Measurements from ENCODE around the gene OSBPL2.

Gene OSBPL2

DNA sequence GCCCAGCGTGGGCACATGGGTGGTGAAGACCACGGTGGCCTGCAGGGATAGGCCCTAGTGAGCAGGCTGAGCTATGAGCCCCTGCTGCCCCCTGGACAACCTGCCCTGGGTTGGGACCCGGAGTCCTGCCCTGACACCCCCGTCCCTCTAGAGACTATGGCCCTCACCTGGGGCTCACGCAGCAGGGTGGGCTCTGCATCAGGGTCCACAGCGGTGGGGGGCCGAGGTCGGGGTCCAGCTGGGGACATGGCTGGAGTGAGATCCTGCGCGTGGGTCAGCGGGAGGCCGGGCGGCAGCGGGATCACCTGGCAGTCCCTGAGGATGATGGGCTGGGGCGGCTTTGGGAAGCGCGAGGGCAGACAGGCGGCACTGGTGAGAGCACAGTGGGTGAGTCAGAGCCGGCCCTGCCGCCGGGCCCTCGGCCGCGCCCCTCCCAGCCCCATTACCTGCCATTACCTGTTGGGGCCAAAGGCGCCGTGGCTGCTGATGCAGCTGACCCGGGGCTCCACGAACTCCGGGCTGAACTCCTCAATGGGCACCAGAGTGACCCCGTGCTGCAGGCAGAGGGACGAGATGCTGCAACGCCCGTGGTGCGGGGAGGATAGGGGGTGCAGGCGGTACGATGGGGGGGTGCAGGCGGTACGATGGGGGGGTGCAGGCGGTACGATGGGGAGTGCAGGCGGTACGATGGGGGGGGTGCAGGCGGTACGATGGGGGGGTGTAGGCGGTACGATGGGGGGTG is 92.4 kb downstream of the OSBPL2 start:
- no peak overlapping the region for H3K27ac ChIP-seq
- no peak for DNase-seq (ENCODE audit: low read depth, low spot score)

DNA sequence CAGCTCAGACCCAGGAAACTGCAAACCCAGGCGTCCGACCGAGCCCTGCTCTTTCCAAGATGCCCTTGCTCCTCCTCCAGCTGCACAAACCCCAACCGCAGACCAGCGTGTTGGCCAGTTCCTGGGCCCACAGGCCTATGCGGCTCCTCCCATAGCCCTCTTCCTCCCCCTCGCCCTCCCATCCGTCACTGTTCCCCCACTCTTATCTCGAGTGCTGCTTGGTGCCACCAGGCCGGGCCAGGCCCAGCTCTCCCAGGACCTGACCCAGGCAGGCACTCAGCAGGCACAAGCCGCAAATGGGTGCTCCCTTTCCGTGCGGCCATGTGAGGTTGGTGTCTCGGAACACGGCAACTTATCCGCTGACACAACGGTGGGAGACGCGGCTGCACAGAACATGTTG is 93.0 kb downstream of the OSBPL2 start:
- no peak for DNase-seq (ENCODE audit: low read depth, low spot score)
- H3K27ac ChIP-seq, result no peak overlapping the region

DNA sequence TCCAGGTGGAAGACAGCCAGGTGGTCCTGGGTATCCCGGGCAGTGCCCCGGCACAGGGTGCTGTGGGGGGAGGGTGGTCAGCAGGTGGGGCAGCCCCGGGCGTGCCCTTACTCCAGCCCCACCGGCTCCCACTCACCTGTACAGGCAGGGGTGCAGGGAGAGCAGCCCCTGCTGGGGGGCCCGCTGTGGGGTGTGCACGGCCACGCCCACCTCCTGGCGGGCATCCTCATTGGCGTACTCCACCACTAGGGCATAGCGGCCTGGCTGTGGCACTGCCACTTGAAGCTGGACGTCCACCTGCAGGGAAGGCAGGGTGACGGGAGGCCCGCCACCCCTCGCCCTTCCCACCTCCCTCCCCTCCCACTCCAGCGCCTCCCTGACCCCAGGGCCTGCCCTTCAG is 94.1 kb downstream of the OSBPL2 start:
- DNase-seq (ENCODE audit: low read depth, low spot score), result no peak
- no peak overlapping the region for H3K27ac ChIP-seq

DNA sequence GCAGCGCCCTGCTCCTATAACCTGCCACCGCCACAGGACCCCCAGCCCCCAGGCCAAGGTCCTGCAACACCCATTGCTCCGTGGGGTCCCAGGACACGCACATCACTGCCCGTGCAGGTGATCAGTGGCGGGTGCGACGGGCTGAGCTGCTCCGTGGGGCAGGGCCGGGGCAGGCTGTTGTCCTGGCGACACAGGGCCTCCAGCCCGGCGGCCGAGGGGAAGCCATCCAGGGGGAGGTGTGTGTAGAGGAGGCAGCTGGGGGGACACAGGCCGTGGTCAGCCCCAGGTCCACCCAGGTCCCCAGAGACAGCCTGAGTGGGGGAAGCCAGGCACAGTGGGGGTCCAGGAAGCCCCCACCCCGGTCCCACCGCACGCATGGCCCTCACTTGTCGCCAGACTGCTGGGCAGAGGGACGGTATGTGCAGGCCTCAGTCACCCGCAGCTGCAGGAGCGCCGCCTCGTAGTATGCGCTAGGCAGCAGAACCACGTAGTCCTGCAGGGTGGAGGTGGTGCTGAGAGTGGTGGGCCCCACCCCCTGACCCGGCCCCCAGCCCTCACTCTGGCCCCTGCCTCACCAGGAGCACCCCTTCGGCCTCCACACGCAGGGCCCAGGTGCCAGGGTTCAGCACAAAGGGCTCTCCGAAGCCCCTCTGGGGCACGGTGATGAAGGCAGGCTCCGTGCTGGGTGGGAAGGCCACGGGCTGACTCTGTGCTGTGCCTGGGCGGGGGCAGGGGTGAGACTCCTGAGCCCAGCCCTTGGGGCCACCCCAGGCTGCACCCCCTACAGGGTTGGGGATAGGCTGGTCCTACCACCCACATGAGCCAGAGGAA is 94.9 kb downstream of the OSBPL2 start:
- no peak for DNase-seq (ENCODE audit: low read depth, low spot score)
- H3K27ac ChIP-seq, result no peak overlapping the region

DNA sequence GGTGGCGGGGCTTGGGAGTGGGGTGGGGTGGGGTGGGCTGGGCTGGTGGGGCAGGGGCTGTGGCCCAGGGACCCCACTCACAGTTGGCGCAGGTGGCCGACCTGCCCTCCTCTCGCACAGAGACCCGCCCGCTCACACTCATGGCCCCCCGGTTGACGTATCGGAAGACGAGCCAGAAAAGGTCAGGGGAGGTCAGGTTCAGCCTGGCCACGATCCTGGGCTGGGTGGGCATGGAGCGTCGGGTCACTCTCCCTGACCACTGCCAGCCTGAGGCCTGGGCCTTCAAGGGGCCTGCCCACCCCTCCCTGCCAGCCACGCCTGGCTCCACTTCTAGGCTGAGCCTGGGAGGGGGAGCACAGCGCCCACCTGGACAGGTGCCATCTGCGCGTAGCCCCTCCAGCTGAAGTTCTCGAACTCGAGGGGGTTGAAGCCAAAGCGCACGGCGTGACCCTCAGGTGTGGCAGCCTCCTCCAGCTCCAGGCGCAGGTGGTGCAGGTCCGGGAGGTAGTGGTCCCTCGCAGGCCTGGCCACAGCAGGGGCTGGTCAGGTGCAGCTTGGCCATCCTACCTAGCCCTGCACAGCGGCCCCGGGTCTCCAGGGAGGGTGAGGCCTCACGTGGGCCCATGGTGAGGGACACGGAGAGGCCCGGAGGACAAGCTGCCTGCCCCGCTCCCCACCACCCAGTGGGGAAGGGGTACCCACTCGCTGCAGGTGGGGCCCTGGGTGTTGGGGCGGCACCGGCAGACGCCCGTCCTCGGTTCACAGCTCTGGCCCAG is 95.7 kb downstream of the OSBPL2 start:
- H3K27ac ChIP-seq, result no peak overlapping the region
- no peak for DNase-seq (ENCODE audit: low read depth, low spot score)

DNA sequence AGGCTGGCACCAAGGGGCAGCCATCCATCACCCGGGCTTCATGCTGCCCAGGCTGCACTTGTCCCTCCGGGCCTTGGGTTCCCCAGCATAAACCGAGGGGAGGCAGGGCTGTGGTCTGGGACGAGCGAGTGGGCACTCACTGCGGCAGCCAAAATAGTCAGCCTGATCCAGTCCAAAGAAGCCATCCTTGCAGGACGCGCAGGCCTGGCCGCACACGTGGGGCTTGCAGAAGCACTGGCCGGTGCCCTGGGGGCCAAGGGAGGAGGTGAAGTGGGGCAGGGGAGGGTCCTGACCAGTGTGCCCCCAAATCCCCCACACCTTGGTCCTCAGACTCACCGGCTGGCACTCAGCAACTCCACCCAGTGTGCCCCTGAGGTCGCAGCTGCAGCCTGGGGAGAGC is 96.6 kb downstream of the OSBPL2 start:
- no peak for DNase-seq (ENCODE audit: low read depth, low spot score)
- no peak overlapping the region for H3K27ac ChIP-seq

DNA sequence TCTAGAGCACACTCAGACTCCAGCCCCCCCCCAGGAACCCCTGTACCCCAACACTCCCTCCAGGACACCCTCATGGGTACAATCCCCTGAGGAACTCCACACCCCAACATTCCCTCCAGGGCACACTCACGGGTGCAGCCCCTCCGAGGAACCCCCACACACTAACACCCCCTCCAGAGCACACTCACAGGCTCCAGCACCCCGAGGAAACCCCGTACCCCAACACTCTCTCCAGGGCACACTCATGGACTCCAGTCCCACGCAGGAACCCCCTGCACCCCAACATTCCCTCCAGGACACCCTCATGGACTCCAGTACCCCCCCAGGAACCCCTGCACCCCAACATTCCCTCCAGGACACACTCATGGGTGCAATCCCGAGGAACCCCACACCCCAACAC is 97.2 kb downstream of the OSBPL2 start:
- H3K27ac ChIP-seq, result no peak overlapping the region
- DNase-seq (ENCODE audit: low read depth, low spot score), result no peak

DNA sequence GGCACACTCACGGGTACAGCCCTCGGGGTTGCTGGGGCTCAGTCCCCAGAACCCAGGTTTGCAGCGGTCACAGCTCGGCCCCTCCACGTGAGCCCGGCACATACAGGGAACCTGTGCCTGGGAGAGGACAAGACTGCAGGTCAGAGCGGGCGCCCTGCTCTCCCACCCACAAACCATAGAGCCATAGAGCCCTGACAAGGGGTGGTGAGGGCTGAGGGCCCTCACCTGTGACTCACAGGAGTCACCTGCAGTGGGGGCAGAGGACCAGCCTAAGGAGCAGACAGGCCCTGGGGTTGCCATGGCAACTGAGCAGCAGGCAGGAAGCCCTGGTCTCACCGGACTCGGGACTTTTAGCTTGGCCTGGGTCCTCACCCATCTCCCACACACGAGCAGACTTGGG is 98.0 kb downstream of the OSBPL2 start:
- no peak for DNase-seq (ENCODE audit: low read depth, low spot score)
- no peak overlapping the region for H3K27ac ChIP-seq

DNA sequence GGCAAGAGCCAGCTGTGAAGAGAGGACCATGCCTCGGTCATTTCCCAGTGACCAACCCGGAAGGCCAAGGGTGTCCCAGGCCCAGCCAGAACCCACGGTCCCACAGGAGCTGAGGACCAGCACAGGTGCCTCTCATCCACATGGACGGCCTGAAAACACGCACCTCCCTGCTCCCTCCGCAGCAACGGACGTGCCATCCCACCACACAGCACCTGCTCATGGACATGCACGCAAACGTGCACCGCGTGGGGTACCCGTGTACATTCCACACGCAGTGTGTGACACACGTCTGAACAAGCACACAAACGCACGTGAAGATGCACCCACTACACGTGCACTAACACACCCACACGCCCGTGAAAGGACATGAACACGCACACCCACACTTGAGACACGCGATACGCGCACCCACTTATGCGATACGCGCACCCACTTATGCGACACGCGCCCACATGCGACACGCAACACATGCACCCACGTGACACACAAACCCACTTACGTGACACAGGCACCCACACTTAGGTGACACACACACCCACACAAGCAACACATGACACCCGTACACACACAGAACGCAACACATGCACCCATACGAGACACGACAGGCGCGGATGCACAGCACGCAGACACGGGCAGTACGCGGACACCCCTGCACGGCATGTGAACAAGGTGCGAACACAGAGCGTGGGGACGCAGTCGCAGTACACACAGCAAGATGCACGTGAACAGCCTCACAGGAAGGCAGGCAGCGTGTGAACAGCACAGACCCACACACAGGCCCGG is 98.6 kb downstream of the OSBPL2 start:
- DNase-seq (ENCODE audit: low read depth, low spot score), result no peak
- H3K27ac ChIP-seq, result no peak overlapping the region

DNA sequence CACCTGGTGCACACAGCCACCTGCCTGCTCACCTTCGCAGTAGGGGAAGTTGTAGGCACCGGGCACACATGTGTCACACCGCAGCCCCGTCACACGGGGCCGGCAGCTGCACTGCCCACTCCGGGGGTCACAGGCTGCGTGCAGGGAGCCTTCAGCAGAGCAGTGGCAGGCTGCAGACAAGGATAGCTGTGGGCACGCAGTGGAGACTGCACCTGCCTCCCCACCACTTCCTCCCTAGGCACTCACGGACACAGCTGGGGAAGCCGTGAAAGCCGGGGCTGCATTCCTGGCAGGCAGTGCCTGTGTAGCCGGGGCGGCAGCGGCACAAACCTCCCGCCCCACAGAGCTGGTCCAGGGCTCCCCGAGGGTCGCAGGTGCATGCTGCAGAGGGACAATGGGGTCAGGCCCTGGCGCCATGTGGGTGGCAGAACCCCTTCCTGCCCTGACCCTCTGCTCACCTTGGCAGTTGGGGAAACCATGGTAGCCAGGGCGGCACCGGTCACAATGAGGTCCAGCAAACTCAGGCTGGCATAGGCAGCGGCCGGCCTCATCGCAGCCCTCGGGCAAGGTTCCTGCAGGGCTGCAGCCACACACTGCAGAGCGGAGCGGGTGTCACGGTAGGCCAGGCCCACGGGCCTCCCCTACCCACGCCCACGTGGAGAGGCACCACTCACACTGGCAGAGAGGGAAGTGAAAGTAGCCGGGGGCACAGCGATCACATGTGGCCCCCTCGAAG is 99.4 kb downstream of the OSBPL2 start:
- H3K27ac ChIP-seq, result no peak overlapping the region
- DNase-seq (ENCODE audit: low read depth, low spot score), result no peak

DNA sequence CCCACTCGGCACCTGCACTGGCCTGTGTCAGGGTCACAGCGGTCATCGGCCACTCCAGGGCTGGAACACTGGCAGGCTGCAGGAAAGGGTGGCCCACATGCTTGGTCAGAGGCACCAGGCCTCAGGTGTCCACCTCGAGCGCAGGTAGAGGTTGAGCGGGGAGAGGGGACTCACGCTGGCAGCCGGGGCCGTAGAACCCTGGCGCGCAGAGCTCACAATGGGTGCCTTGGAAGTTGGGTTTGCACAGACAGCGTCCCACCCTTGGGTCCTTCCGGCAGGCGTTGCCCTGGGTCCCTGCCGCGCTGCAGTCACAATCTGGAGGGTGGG is 99.9 kb downstream of the OSBPL2 start:
- DNase-seq (ENCODE audit: low read depth, low spot score), result no peak
- no peak overlapping the region for H3K27ac ChIP-seq

DNA sequence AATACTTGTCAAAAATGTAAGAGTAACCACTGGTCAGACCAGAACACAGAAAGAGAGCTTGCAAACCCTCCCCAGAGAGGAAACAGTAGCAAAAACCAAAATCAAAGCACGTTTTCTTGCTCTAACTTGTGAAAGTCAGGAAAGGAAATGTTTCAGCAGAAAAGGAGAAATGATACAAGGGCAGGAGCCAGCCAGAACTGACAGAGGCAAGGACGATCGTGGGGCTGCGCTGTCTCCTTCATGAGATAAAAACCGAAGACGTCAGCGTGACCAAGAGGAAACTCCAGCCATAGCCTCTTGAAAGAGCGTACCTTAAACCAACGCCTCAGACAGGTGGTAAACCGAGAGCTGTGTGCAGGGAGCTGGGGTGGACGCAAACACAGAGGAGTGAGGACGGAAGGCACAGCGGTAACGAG is 101.3 kb downstream of the OSBPL2 start:
- no peak overlapping the region for H3K27ac ChIP-seq
- no peak for DNase-seq (ENCODE audit: low read depth, low spot score)

DNA sequence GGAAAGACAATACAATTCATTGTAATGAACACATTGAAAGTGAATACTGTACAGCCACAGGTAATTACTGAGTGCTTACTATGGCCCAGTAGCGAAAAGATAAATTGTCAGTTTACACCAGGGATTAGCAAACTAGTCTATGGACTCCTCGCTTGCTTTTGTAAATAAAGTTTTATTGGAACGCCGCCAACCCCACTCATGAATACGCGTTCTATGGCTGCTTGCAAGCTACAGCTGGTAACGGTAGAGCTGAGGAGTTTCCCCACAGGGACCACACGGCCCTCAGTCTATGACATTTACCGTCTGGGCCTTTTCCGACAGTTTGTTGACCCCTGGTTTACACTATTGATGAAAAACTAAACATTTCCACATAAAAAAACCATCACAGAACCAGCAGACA is 104.6 kb downstream of the OSBPL2 start:
- DNase-seq (ENCODE audit: low read depth, low spot score), result no peak

DNA sequence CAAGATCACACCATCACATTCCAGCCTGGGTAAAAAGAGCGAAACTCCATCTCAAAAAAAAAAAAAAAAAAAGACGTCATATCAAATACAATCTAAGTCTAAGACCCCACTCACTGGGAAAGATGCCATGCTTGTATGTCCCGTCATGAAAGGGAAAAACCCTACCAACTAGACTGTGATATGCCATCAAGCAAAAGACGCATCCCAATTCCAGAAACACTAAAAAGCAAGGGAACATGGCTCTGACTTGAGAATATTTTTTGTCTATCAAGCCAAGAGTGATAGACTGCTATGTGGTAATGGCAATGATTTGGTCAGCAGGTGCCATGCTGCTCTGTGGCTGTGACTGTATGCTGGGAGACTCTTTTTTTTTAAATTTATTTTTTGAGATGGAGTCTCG is 105.8 kb downstream of the OSBPL2 start:
- DNase-seq (ENCODE audit: low read depth, low spot score), result no peak
- no peak overlapping the region for H3K27ac ChIP-seq

More for the DNA sequence above, 104.6 kb downstream of the OSBPL2 start:
- H3K27ac ChIP-seq, result no peak overlapping the region

DNA sequence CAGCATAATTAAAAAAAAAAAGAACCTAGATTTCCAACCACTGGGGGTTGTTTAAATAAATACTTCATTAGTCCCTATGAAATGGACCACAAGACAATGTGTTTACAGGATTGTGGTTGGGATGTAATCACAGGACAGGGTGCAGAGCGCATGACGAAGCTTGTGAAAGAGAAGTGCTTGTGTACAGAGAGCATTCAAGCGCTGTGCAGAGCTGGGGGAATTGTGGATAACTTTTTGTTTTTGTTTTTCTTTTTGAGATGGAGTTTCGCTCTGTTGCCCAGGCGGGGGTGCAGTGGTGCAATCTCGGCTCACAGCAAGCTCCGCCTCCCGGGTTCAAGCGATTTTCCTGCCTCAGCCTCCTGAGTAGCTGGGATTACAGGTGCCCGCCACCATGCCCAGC is 106.5 kb downstream of the OSBPL2 start:
- DNase-seq (ENCODE audit: low read depth, low spot score), result no peak

More for the DNA sequence above, 106.5 kb downstream of the OSBPL2 start:
- H3K27ac ChIP-seq, result no peak overlapping the region

Data from epithelial cell of prostate (primary cell).